Endothelial cell of umbilical vein (primary cell): ENCODE data around the gene AFDN.

Experiments
- EZH2 ChIP-seq: IDR thresholded peaks from 2 replicates; pipeline ENCODE4 v1.6.1; 2012; ENCODE audit warnings: borderline replicate concordance, low read depth, mild to moderate bottlenecking, moderate library complexity, low read length, inconsistent platforms; ENCODE audit not compliant: severe bottlenecking
- GATA2 ChIP-seq: IDR thresholded peaks from 2 replicates; pipeline ENCODE4 v1.7.0; 2011; ENCODE audit warnings: low read depth, mild to moderate bottlenecking, moderate library complexity, mixed read lengths, low read length; ENCODE audit not compliant: insufficient read length, insufficient read depth
- JUN ChIP-seq: IDR thresholded peaks from 2 replicates; pipeline ENCODE4 v1.6.1; 2011; ENCODE audit warnings: borderline replicate concordance, low read depth; ENCODE audit not compliant: insufficient read length, insufficient read depth
- MYC ChIP-seq: IDR thresholded peaks from one replicate; pipeline ENCODE4 v1.6.1; 2011; ENCODE audit warnings: mild to moderate bottlenecking, low read depth, low read length
- POLR2A ChIP-seq: IDR thresholded peaks from 2 replicates; pipeline ENCODE4 v1.6.1; 2012; ENCODE audit warnings: low read depth, mild to moderate bottlenecking, control low read depth, low read length
- POLR2AphosphoS5 ChIP-seq: IDR thresholded peaks from 2 replicates; pipeline ENCODE4 v1.6.1; 2012; ENCODE audit warnings: low read depth, mild to moderate bottlenecking, control low read depth, low read length, moderate library complexity; ENCODE audit not compliant: insufficient read depth
- TF ChIP-seq, protein P1 (sequence below), 2 donors: IDR thresholded peaks; 1 replicate in 1 of 2; 2 replicates in 1 of 2; pipeline ENCODE4 v1.5.1; 2011; ENCODE audit warnings: low read length in 2 of 2, mild to moderate bottlenecking in 2 of 2, moderate library complexity in 2 of 2, control low read depth in 1 of 2, inconsistent platforms in 1 of 2, low read depth in 1 of 2; ENCODE audit not compliant: insufficient read depth in 1 of 2; ENCODE audit errors: extremely low read depth in 1 of 2
- TF ChIP-seq, protein P2 (sequence below): IDR thresholded peaks from 2 replicates; pipeline ENCODE4 v1.6.1; 2011; ENCODE audit not compliant: insufficient read depth, insufficient read length

DNA sequence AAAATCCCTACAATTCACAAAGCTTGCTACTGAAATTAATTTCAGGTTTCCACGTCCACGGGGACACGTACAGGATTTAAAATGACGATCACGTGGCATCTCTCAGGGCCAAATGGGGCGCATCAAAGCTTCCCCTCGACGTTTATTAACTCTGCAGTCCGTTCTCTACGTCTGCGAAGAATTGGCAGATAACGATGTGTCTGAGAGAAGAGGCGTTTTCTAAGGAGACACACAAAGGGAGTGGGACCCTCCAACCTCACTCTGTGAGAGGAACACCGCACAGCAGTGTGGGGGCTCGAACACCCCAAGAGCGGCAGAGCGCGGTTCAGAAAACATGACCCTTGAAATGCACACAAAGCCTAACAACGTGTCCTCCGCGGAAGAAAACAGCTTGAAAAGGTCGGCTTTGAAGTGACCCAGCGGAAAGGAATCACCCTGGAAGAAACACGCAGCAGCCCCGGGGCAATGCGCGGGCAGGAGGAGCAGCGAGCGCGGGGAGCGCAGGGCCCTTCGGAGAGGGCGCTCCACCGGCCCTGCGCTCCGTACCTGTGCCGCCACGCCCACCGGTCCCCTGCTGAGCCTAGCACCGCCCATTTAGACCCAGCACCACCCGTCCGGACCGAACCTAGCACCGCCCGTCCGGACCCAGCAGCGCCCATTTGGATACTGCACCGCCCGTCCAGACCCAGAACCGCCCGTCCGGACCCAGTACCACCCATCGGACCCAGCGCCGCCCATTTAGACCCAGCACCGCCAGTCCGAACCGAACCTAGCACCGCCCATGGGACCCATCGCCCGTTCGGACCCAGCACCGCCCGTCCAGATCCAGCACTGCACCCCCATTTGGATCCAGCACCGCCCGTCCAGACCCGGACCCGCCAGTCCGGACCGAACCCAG, 1.1 kb upstream of the AFDN start:
- TF ChIP-seq POLR2A (no peak), EZH2 (no peak), POLR2AphosphoS5 (no peak), JUN (no peak), MYC (no peak), GATA2 (no peak)
- TF ChIP-seq, protein P1, sequence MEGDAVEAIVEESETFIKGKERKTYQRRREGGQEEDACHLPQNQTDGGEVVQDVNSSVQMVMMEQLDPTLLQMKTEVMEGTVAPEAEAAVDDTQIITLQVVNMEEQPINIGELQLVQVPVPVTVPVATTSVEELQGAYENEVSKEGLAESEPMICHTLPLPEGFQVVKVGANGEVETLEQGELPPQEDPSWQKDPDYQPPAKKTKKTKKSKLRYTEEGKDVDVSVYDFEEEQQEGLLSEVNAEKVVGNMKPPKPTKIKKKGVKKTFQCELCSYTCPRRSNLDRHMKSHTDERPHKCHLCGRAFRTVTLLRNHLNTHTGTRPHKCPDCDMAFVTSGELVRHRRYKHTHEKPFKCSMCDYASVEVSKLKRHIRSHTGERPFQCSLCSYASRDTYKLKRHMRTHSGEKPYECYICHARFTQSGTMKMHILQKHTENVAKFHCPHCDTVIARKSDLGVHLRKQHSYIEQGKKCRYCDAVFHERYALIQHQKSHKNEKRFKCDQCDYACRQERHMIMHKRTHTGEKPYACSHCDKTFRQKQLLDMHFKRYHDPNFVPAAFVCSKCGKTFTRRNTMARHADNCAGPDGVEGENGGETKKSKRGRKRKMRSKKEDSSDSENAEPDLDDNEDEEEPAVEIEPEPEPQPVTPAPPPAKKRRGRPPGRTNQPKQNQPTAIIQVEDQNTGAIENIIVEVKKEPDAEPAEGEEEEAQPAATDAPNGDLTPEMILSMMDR (IDR thresholded peaks at IDR 0.05; ENCODE audit: extremely low read depth in 1 of 2, insufficient read depth in 1 of 2, low read depth in 1 of 2, low read length in 2 of 2) = no peak
- TF ChIP-seq, protein P2, sequence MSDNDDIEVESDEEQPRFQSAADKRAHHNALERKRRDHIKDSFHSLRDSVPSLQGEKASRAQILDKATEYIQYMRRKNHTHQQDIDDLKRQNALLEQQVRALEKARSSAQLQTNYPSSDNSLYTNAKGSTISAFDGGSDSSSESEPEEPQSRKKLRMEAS = no peak
